NOMO-1 treated with dmso at 0.1 percent for 144 hours (cell line): Measurements from ENCODE around the gene P2RY2.

Experiments
- DNase-seq: peaks from one replicate; lab custom pipeline; 2025; ENCODE audit not compliant: unreplicated experiment; lab: John Stamatoyannopoulos, UW

P2RY2 gene

DNA sequence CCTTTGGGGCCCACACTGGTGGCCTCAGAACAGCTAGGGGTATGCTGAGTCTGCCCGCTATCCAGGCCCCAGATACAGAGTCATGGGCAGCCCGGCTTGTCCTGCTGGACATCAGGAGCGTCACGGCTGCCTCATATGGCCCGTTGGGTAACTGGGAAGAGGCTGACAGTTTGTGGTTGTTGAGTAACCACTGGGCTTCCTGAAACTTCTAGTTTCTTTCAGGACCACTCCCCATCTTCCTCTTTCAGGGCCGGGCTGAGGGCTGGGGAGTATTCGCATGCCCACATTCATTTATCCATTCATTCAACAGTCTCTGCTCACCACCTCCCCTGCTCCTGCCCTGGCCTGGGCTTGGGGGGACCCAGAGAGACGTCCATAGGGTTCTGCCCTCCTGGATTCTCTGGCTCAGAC lies 13.4 kb upstream of the P2RY2 start:
- peak; percentile 84 for DNase-seq

DNA sequence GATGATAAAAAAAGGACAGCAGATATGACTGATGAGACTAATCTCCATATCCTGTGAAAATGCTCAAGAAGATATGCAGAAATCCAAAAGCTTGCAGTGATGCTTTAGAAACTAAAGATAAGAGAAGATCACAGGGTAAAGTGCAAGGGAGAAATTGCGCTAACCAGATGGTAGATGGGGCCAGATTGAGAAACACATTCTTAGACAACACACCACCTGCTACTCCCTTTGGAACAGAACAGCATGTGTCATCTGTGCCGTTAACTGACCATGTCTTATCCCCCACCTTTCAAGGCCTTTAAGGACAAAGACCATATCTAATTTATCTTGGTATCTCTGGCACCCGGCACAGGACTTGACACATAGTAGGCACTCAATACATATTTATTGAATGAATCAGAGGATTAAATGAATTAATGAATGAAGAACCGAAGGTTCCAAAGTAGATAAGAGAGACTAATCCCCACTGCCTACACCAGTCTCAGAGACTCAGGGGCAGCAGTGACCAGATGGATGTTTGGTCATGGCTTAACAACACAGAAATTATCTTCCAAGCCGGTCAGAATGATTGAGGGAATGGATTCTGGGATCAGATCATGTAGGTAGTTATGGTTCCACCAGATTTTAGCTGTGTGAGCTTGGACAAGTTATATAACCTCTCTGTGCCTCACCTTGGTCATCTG lies 12.3 kb upstream of the P2RY2 start:
- DNase-seq: peak; percentile 60

- no peak for DNase-seq
Measured at GRCh38 chr11:73206801-73207200, 11.3 kb upstream of the P2RY2 start.

DNA sequence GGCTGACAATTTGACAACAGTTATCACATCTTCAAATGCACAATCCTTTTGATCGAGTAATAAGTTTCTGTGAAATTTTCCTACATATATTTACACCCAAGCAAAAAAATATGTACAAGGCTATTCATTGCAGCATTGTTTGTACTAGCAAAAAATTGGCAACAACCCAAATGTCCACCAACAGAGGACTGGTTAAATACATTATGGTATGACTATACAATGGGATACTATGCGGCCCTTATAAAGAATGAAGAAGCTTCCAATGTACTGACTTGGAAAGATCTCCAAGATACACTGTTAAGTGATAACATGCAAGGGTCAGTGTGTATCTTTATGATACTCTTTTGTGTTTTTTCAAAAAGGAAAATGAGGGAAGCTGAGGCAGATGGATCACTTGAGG lies 8.2 kb upstream of the P2RY2 start:
- DNase-seq: no peak

DNA sequence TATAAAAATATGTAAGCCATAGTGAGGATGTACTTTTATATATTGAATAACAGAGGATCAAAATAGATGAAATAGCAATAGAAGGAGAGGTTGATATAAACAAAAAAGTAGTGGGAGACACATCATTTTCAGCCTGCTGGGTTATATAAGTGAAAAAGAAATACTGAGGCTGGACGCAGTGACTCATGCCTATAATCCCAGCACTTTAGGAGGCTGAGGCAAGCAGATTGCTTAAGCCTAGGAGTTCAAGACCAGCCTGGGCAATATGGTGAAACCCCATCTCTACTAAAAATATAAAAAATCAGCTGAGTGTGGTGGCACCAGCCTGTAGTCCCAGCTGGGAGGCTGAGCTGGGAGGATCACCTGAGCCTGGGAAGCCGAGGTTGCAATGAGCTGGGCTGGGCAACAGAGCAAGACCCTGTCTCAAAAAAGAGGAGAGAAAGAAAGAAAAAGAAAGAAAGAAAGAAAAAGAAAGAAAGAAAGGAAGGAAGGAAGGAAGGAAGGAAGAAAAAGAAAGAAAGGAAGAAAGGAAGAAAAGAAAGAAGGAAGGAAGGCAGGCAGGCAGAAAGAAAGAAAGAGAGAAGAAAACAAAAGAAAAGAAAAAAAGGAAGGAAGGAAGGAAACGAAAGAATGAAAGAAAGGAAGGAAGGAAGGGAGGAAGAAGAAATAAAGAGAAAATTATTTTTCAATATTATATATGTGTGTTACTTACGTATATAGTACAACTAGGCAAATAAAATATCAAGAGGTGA lies 7.0 kb upstream of the P2RY2 start:
- DNase-seq: no peak

GRCh38 chr11:73213196-73214143 lies 4.6 kb upstream of the P2RY2 start:
- no peak for DNase-seq

GRCh38 chr11:73215191-73216134 lies 2.6 kb upstream of the P2RY2 start:
- DNase-seq: peak; percentile 25

DNA sequence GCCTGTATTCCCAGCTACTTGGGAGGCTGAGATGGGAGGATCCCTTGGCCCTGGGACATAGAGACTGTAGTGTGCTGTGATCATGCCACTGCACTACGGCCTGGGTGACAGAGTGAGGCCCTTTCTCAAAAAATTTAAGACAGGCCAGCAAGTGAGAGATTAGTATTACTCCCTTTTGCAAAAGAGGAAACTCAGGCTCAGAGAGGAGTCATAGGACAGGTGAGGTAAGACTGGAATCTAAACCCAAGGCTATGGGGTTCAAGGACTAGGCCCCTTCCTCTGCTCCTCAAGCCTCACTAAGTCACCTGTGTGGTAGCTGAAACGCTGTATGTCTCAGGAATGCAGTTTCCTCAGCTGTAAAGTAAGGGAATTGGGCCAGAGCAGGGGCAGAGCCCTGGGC lies 1.6 kb upstream of the P2RY2 start:
- DNase-seq: peak; percentile 22

DNA sequence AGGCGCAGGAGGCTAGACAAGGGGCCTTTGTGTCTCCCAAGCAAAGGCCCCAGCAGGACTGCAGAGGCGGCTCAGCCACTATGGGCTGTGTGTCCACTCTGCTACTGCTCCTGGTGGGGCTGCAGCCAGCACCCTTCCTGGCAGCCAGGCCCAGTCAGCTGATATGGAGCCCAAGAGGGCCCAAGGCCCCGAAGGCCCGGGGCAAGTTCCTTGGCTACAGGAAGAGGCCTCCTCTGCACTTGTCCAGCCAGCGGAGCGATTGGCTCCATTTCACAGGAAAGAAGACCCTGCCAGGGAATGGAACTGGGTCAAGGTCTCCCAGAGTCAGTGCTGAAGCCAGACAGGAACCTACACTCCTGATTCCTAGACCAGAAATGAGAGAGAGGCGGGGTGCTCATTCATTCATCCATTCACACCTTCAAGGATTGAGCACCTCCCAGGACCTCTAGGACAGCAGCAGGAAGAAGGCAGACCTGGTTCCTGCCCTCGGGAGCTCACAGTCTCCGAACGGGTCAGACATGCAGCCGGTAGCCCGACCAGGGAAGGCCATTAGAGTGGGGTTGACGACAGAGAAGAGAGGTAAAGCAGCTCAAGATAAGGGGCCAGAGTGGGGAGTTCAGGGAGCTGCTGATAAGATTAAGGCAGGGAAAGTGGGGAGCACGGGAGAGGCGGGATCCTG lies 811 bp upstream of the P2RY2 start:
- DNase-seq: no peak

GRCh38 chr11:73217810-73218105 lies 323 bp upstream of the P2RY2 start:
- no peak for DNase-seq

DNA sequence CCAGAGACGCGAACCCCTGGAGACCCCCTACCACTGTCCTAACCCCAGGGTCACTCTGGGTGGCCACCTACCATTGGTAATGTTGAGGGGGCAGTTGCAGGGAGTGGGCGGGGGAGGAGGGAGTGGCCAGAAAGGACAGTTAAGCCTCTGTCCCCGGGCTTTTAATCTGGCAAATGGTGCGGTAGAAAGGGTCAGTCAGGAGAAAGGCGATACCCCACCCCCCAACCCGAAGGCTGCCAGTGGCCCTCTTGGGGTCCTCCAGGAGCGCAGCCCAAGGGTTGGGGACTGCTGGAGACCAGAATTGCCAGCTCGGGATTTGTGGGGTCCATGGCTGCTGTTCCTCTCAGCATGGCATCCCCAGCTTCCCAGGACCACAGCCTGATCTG lies 742 bp downstream of the P2RY2 start:
- DNase-seq: no peak

DNA sequence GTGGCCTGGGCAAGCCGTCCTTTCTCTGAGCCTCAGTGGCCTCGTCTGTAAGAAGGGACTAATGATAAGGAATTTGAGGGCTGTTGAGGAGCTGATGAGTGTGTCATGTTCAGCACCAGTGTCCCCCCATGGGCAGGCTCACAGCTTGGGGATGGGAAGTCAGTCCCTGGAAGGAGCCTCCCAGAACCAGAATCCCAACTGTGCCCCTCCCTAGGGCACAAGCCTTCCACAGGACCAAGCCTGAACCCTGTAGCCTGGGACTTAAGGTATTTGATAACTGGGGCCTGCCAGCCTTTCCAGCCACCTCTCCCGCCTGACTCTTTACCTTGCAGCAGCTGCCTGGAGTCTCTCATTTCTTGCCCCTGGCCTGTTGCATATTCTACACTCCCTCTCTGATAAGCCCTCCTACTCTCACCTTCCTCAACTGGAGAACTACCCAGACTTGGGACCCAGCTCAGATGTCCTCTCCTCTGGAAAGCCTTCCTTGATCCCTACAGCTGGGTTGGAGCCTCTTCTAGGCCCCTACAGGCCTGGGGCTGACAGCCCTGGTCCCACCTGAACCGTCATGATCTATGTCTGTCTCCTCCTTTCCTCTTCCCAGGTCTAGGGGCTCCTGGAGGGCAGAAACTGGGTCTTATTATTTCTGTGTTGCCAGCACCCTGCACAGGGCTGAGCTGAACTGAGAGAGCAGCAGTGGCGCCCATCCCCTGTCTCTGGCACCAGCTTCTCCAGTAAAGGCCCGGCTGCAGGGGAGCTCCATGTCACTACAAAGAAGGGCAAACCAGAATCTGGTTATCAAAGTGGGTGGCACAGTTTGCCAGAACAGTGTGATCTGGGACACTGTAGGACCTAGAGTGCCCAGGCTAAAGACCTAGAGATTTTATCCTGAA lies 1.6 kb downstream of the P2RY2 start:
- no peak for DNase-seq

GRCh38 chr11:73221451-73221850 lies 3.4 kb downstream of the P2RY2 start:
- no peak for DNase-seq

DNA sequence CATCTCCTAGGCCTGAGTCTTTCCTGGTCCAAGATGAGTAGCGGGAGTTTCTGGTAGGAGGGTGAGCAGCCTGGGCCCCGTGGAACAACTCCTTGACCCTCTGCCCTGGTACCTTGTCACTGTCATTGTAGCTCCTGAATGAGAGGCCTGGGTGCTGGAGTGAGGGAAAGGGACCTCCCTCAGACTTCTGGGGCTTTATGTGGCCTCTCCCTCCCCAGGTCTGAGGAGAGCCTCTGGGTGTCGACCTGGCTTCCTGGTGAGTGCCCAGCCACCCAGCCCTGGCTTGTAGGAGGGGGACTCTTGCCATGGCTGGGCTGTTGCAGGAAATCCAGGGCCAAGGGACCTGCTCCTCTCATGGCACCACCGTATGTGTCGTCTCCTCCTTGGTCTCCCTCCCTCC lies 3.9 kb downstream of the P2RY2 start:
- no peak for DNase-seq

DNA sequence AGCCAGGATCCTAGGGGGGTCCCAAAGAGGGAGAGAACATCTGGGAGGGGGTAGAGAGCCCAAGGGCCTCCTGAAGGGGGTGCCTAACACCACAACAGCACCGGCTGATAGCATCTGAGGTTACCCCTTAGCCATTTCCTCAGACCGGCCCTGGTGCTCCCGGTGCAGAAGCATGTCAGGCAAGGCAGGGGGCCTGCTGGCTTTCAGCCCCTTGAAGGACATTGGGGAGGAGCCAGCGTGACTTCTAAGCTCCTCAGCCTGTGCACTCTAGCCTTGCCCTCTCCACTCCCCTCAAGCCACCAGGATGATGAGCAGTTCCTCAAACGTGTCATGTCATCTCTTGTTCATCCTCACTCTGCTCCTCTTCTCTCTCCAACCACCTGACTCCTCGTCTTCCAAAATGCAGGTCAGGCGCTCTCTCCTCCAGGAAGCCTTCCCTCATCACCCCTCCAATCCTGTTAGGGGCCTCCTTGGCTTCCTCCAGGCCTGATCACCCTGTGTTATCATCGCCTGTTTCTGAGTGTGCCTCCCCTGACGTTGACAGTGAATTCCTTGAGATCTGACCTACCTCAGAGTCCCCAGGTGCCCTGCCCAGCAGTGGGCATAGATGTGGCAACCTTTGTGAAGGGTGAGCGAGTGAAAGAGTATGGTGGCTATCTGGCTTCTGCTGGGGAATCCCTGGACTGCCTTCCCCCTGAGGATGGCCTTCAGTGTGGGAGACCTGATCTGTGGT lies 6.1 kb downstream of the P2RY2 start:
- no peak for DNase-seq

DNA sequence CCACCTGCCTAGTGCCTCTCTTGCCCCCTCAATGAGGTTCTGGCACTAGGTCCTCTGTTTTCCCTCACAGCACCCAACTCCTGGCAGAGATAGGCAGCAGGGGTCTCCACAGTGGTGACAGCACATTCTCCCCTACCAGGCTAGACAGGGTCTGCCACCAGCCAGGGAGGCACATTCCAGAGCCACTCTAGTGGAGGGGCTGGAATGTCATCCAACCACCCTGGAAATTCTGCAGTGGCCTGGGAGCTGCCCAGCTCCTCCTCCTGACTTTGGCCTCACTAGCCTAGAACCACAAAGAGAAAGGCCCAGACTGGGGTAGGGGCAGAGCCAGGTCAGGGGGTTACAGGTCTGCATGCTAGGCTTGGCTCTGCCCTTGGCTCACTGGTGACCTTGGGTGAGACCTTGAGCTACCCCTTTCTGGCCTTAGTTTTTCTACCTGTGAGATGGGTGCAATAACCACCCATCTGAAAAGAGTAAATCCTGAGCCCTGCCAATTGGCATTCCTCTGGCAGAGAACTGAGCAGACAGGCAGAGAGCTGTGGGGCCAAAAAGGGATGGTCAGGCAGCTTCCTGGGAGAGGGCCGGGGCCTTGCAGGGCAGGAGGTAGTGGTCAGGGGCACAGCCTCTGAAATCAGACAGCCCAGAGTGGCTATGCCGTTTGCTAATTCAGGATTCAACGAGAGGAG lies 7.1 kb downstream of the P2RY2 start:
- no peak for DNase-seq

GRCh38 chr11:73225851-73226250 lies 7.8 kb downstream of the P2RY2 start:
- DNase-seq: no peak
